ENCODE results near the gene ARL15. TPM values are rescaled to one million over a fixed set of nuclear protein-coding genes. Genes with fewer than 3 reads are reported as not detected.

Gene ARL15
- total RNA-seq, 1 experiment from 2014 or later, result 13.0 TPM

- H3K4me2 ChIP-seq (ENCODE audit: insufficient read depth, insufficient read length, low read length), result no peak overlapping the region
- no peak overlapping the region for H2AFZ ChIP-seq (ENCODE audit: low read length)
- H4K91ac ChIP-seq (ENCODE audit: insufficient read length, low read depth, low read length), result no peak overlapping the region
- no peak overlapping the region for H2BK120ac ChIP-seq (ENCODE audit: low read depth, low read length, poor library complexity, severe bottlenecking)
- H3K79me1 ChIP-seq (ENCODE audit: insufficient read depth, low read depth, low read length, poor library complexity, severe bottlenecking), result no peaks in the 10 kb centered on the region
- peaks cover 0 to 4% of the 10 kb centered on the region in 2 experiments; a peak in 3 of 5 replicates for H3K9me3 Mint-ChIP-seq
- no peak overlapping the region for H3K27ac Mint-ChIP-seq
- H3K56ac ChIP-seq (ENCODE audit: insufficient read length, low read depth, low read length), result no peak overlapping the region
- no peak overlapping the region for H3T11ph ChIP-seq (ENCODE audit: low read length)
- no peaks in the 10 kb centered on the region for H3K27me3 ChIP-seq (ENCODE audit: insufficient read depth, low read length)
- no peaks in the 10 kb centered on the region for H3K23me2 ChIP-seq (ENCODE audit: insufficient read length, low read depth, low read length, poor library complexity, severe bottlenecking)
- WGBS (ENCODE audit: extremely low coverage, insufficient read length, low lambda C conversion rate), result no CpG with 5 or more reads among the region's 2 CpGs
- no peaks in the 10 kb centered on the region for H3K9me3 ChIP-seq (ENCODE audit: control insufficient read depth, low read depth, low read length)
- H2BK12ac ChIP-seq (ENCODE audit: insufficient read length, low read depth, low read length), result no peak overlapping the region
- DNase-seq, result no peak
- no peak overlapping the region for H2BK5ac ChIP-seq (ENCODE audit: insufficient read length, low read length)
- H3K18ac ChIP-seq (ENCODE audit: insufficient read length, low read depth, low read length), result no peak overlapping the region
- no peak overlapping the region for H3K9ac ChIP-seq (ENCODE audit: extremely low read depth, insufficient read length, low read length)
- no peaks in the 10 kb centered on the region for H3K27me3 Mint-ChIP-seq (ENCODE audit: low read depth)
- no peak overlapping the region for H2AK5ac ChIP-seq (ENCODE audit: insufficient read length, low read length)
- H3K23ac ChIP-seq (ENCODE audit: insufficient read length, low read depth, low read length), result no peak overlapping the region
- no peak overlapping the region for H3K4ac ChIP-seq (ENCODE audit: low read depth, low read length)
- H4K20me1 ChIP-seq (ENCODE audit: control insufficient read depth, insufficient read depth, insufficient read length), result no peaks in the 10 kb centered on the region
- H2BK20ac ChIP-seq (ENCODE audit: low read depth, low read length, poor library complexity, severe bottlenecking), result no peak overlapping the region
- no peak overlapping the region for H2BK15ac ChIP-seq (ENCODE audit: low read depth, low read length)
- peaks cover 32 to 37% of the 10 kb centered on the region in 2 experiments for H3K4me1 Mint-ChIP-seq
- H3K14ac ChIP-seq (ENCODE audit: insufficient read depth, low read length), result no peak overlapping the region
- H4K8ac ChIP-seq (replicated peaks; ENCODE audit: insufficient read length, low read depth, low read length), result no peak overlapping the region
- H3K27ac ChIP-seq (ENCODE audit: insufficient read length, low read depth, low read length), result no peak overlapping the region
- H3K36me3 Mint-ChIP-seq (ENCODE audit: insufficient read depth in 1 of 3, low read depth in 3 of 3), result peaks cover 0 to 4% (median 4%) of the 10 kb centered on the region in 3 experiments; a peak in 3 of 7 replicates
- TF ChIP-seq, protein P1, sequence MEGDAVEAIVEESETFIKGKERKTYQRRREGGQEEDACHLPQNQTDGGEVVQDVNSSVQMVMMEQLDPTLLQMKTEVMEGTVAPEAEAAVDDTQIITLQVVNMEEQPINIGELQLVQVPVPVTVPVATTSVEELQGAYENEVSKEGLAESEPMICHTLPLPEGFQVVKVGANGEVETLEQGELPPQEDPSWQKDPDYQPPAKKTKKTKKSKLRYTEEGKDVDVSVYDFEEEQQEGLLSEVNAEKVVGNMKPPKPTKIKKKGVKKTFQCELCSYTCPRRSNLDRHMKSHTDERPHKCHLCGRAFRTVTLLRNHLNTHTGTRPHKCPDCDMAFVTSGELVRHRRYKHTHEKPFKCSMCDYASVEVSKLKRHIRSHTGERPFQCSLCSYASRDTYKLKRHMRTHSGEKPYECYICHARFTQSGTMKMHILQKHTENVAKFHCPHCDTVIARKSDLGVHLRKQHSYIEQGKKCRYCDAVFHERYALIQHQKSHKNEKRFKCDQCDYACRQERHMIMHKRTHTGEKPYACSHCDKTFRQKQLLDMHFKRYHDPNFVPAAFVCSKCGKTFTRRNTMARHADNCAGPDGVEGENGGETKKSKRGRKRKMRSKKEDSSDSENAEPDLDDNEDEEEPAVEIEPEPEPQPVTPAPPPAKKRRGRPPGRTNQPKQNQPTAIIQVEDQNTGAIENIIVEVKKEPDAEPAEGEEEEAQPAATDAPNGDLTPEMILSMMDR (conservative IDR thresholded peaks at IDR 0.05), result no peak
- no peak overlapping the region for H4K5ac ChIP-seq (ENCODE audit: insufficient read length, low read depth, low read length)
- no peak overlapping the region for H3K4me3 Mint-ChIP-seq
- H3K4me1 ChIP-seq (ENCODE audit: insufficient read depth, low read length), result no peaks in the 10 kb centered on the region; the same call in 1 of the 2 replicates
- H3K79me2 ChIP-seq (ENCODE audit: insufficient read depth, low read length), result no peaks in the 10 kb centered on the region
Measured at GRCh38 chr5:54184806-54185205, 125.6 kb downstream of the ARL15 start.
